T-helper 1 cell (primary cell): ENCODE measurements around the gene FGFR1OP2.
A peak's percentile ranks its signal among the peaks of the same experiment; 100 is the strongest.

ENCODE experiments used
- DNase-seq, 5 donors: peaks; one replicate each; pipeline ENCODE4 v3.0.0-alpha.2; 2012 to 2020

Gene FGFR1OP2

DNA sequence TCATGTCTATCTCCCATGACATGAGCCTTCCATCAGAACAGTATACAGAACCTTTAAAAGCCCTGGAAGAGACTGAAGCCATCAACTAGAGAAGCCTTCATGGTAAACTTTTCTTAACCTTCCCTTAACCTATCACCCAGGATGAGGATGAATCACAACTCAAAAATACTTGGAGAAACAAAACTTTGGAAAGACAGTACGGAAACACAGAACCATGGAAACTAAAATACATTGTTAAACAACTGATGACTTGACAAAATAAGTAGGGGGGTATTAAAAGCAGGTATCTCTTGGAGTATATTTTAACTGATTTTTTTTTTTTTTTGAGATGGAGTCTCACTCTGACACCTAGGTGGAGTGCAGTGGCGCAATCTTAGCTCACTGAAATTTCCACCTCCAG is 67.2 kb downstream of the FGFR1OP2 start:
- DNase-seq: no peak

- no peak for DNase-seq
Measured at GRCh38 chr12:27006797-27007467, 68.7 kb downstream of the FGFR1OP2 start.

DNA sequence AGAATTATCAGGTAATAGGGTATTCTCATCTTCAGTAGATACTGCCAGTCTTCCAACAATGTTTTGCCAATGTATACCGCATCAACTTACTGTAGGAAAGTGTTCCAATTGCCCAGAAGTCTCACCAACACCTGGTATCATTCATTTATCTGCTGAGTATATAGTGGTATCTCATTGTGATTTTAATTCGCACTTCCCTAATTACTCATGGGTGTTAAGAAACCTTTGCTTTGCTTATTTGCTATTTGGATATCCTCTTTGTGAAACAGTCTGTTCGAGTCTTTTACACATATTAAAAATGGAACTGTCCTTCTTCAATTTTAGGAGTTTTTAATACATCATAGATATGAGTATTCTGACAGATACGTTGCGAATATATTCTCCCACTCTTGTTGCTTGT is 69.8 kb downstream of the FGFR1OP2 start:
- DNase-seq: no peak

- no peak for DNase-seq
Measured at GRCh38 chr12:27009881-27010301, 71.6 kb downstream of the FGFR1OP2 start.

DNA sequence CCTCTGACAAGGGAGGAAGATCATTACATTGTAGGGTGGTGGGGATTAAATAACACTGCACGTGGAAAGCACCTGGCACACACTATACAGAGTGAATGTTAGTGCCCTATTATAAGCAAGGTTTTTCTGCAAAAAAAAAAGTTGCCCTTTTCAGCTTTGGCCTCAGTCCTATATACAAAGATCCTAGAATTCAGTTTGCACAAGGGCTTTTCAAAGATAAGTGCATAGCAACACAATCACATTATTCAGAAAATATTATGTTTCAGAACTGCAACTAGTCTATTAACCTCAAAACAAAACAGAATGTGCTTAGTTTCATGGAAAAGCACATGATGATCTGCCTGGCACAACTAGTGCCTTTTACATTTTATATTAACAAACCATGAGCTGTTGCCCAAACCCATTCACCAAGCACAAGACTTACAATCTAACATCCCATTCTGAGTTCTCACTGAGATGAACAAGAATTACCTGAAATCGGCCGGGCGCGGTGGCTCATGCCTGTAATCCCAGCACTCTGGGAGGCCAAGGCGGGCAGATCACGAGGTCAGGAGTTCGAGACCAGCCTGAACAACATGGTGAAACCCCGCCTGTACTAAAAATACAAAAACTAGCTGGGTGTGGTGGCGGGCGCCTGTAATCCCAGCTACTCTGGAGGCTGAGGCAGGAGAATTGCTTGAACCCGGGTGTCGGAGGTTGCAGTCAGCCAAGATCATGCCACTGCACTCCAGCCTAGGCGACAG is 74.1 kb downstream of the FGFR1OP2 start:
- DNase-seq: no peak

DNA sequence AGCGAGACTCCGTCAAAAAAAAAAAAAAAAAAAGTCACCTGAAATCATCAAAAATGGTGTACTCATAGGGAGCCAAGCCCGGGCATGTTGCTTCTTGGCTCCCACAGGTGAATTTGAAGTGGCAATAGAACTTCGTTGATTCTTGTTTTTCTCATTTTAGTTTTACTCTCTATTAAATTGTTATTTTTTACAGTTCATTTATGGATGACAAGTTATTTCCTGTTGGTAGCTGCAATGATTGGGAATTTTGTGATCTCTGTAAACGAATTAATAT is 74.6 kb downstream of the FGFR1OP2 start:
- DNase-seq: no peak

DNA sequence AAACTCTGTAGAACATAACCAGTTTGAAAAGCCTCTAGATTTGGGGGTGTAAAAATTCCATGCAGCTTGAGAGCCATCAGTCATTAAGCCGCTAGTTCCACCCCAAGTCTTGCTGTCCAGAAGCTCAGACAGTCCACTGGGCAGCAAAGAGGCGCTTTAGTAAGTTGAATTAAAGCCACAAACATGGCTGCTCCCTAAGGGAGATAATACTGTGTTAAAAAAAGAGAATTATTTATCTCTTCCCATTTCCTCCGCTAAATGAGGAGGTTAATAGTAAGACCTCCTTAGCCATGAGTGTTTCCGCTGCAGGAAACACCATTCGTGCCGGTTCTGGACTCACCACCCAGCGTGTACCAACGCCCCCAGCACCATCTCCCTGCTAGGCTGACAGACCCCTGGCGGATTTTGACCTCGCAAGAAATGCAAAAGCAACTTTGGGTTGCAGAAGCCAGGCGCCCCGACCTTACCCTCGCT is 75.4 kb downstream of the FGFR1OP2 start:
- peak in 1 of 5 donors; percentile 36 for DNase-seq

DNA sequence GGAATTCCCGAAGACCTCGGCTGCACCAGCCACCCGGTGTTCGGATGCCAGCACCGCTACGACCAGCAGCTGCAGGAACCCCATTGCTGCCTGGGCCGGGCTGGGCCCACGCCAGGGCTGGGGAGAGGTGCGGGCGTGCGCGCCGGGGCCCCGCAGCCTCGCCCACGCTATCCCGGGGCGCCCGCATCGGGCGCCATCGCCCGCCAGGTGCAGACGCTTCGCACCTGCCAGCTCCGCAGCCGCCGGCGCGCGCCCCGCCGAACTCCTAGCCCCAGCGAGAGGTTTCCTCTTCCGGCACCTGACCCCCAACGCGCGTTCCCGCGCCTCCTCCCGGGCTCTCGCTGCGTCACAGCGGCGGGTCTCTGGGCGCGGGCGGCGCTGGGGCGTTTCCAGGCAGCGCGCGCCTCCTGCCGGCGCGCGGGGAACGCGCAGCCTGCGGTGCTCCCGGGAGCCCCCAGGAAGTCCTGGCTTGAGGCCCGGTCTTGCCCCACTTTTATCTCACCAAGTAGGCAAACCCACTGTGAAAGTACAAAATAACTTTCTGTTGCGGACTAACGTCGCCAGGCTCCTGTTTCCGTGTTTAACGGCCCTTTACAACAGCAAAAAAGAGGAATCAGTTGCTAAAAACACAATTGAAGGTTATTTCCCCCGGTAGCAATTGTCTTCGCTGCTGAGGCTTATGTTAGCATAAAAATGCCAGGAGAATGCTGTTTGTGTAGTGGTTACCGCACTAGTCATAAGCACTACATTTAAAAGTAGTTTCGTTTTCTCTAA is 76.0 kb downstream of the FGFR1OP2 start, which contains the start of gene TM7SF3:
Gene TM7SF3, minus strand, starts transcription at position 300 of the 774 bp plus-strand sequence. Its CDS starts 216 bp downstream, at position 84.
- DNase-seq: peak; percentile 93 to 97 (median 95)

DNA sequence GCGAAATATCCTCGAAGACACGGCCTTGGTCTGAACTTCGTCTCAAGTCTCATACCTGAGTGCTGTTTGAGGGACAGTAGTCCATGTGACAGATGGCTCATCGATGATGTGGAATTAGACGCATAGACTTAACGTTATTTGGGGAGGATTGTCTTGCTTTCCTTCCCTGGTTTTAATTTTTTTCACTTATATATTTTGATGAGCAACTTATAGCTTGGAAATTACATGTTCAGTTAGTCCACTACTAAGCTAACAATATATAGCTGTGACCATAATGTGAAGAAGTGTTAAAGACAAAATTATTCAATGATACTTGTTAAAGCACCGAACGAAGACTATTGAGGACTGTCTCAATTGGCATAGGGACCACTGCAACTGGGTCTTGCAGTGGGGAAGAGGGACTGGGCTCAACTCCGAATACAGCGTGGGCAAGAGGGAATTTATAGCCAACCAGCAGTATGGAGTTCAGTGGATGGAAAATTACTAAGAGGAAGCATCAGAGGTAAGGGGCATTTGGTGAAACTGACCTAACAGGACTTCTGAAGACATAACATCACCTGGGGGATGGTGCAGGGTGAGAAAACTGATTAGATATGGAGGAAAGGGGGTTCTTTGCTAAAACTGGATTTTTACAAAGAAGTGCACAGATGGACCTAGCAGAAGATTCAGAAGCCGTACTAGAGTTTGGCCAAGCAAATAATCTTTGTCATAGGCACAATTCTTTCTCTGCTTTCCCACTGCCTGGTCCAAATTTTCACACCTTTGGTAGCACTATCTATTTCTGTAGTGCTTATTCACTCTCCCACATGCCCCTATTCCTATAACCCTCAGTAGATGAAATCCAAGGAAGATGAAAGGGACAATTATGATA is 76.8 kb downstream of the FGFR1OP2 start:
- DNase-seq: no peak

DNA sequence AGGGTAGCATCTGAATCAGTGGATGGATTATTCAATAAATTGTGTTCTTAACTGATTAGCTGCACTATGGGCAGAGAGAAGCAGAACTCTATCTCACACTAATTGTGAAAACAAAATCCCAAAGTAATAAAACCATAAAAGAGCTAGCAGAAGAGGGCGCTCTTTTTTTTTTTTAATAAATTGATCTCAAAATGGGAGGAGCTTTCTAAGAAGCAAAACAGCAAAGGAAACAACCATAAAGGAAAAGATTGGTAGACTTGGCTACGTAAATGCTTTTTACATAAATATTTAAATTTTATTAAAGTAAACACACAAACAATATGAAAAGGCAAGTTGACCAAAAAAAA is 77.4 kb downstream of the FGFR1OP2 start:
- DNase-seq: peak in 1 of 5 donors; percentile 65
